ENCODE data around the gene SMAD3.

SMAD3 gene

GRCh38 chr15:67127965-67128364 is 62.6 kb downstream of the SMAD3 start:
- Histone ChIP-seq H3K9ac (ENCODE audit: low read depth in 1 of 2, low read length in 2 of 2) (no peak overlapping the region), H3K9me3 (ENCODE audit: control insufficient read depth in 1 of 2, low read length in 2 of 2) (no peaks in the 10 kb centered on the region), H3K27me3 (ENCODE audit: control insufficient read depth in 1 of 2, insufficient read depth in 2 of 2, low read length in 2 of 2) (no peaks in the 10 kb centered on the region), H3K4me3 (ENCODE audit: low read depth in 1 of 2, low read length in 2 of 2) (no peak overlapping the region), H3K4me1 (ENCODE audit: control insufficient read depth in 1 of 2, insufficient read depth in 2 of 2, low read length in 2 of 2) (peaks cover 42 to 43% of the 10 kb centered on the region in 2 donors), H3K36me3 (ENCODE audit: control insufficient read depth in 1 of 2, insufficient read depth in 2 of 2, low read length in 2 of 2) (no peaks in the 10 kb centered on the region), H3K27ac (ENCODE audit: low read depth, low read length) (no peak overlapping the region)

- no peak overlapping the region for H3K27ac ChIP-seq (ENCODE audit: low read depth, low read length)
- H3K27me3 ChIP-seq (ENCODE audit: control insufficient read depth in 1 of 2, insufficient read depth in 2 of 2, low read length in 2 of 2) = no peaks in the 10 kb centered on the region
- H3K9me3 ChIP-seq (ENCODE audit: control insufficient read depth in 1 of 2, low read length in 2 of 2) = no peaks in the 10 kb centered on the region
- peaks cover 64 to 65% of the 10 kb centered on the region in 2 donors for H3K4me1 ChIP-seq (ENCODE audit: control insufficient read depth in 1 of 2, insufficient read depth in 2 of 2, low read length in 2 of 2)
- H3K9ac ChIP-seq (ENCODE audit: low read depth in 1 of 2, low read length in 2 of 2) = no peak overlapping the region
- H3K4me3 ChIP-seq (ENCODE audit: low read depth in 1 of 2, low read length in 2 of 2) = no peak overlapping the region
- H3K36me3 ChIP-seq (ENCODE audit: control insufficient read depth in 1 of 2, insufficient read depth in 2 of 2, low read length in 2 of 2) = no peaks in the 10 kb centered on the region
These were observed 64.8 kb downstream of the SMAD3 start for GRCh38 chr15:67130166-67130565.

GRCh38 chr15:67130673-67131601 is 65.5 kb downstream of the SMAD3 start:
- Histone ChIP-seq H3K9ac (ENCODE audit: low read depth in 1 of 2, low read length in 2 of 2) (no peak overlapping the region), H3K27me3 (ENCODE audit: control insufficient read depth in 1 of 2, insufficient read depth in 2 of 2, low read length in 2 of 2) (no peaks in the 10 kb centered on the region), H3K9me3 (ENCODE audit: control insufficient read depth in 1 of 2, low read length in 2 of 2) (no peaks in the 10 kb centered on the region), H3K36me3 (ENCODE audit: control insufficient read depth in 1 of 2, insufficient read depth in 2 of 2, low read length in 2 of 2) (no peaks in the 10 kb centered on the region), H3K27ac (ENCODE audit: low read depth, low read length) (no peak overlapping the region), H3K4me1 (ENCODE audit: control insufficient read depth in 1 of 2, insufficient read depth in 2 of 2, low read length in 2 of 2) (peaks cover 67 to 69% of the 10 kb centered on the region in 2 donors), H3K4me3 (ENCODE audit: low read depth in 1 of 2, low read length in 2 of 2) (no peak overlapping the region)

GRCh38 chr15:67132276-67132675 is 66.9 kb downstream of the SMAD3 start:
- H3K4me3 ChIP-seq (ENCODE audit: low read depth in 1 of 2, low read length in 2 of 2) = no peak overlapping the region
- H3K9ac ChIP-seq (ENCODE audit: low read depth in 1 of 2, low read length in 2 of 2) = no peak overlapping the region
- H3K9me3 ChIP-seq (ENCODE audit: control insufficient read depth in 1 of 2, low read length in 2 of 2) = no peaks in the 10 kb centered on the region
- peaks cover 61 to 63% of the 10 kb centered on the region in 2 donors for H3K4me1 ChIP-seq (ENCODE audit: control insufficient read depth in 1 of 2, insufficient read depth in 2 of 2, low read length in 2 of 2)
- no peaks in the 10 kb centered on the region for H3K27me3 ChIP-seq (ENCODE audit: control insufficient read depth in 1 of 2, insufficient read depth in 2 of 2, low read length in 2 of 2)
- no peak overlapping the region for H3K27ac ChIP-seq (ENCODE audit: low read depth, low read length)
- H3K36me3 ChIP-seq (ENCODE audit: control insufficient read depth in 1 of 2, insufficient read depth in 2 of 2, low read length in 2 of 2) = no peaks in the 10 kb centered on the region

GRCh38 chr15:67133026-67133425 is 67.6 kb downstream of the SMAD3 start:
- H3K27me3 ChIP-seq (ENCODE audit: control insufficient read depth in 1 of 2, insufficient read depth in 2 of 2, low read length in 2 of 2) = no peaks in the 10 kb centered on the region
- no peaks in the 10 kb centered on the region for H3K36me3 ChIP-seq (ENCODE audit: control insufficient read depth in 1 of 2, insufficient read depth in 2 of 2, low read length in 2 of 2)
- H3K9ac ChIP-seq (ENCODE audit: low read depth in 1 of 2, low read length in 2 of 2) = no peak overlapping the region
- no peak overlapping the region for H3K27ac ChIP-seq (ENCODE audit: low read depth, low read length)
- no peaks in the 10 kb centered on the region for H3K9me3 ChIP-seq (ENCODE audit: control insufficient read depth in 1 of 2, low read length in 2 of 2)
- H3K4me1 ChIP-seq (ENCODE audit: control insufficient read depth in 1 of 2, insufficient read depth in 2 of 2, low read length in 2 of 2) = peaks cover 56 to 64% of the 10 kb centered on the region in 2 donors
- no peak overlapping the region for H3K4me3 ChIP-seq (ENCODE audit: low read depth in 1 of 2, low read length in 2 of 2)

- H3K27ac ChIP-seq (ENCODE audit: low read depth, low read length) = peak overlapping the region; percentile 53
- no peaks in the 10 kb centered on the region for H3K27me3 ChIP-seq (ENCODE audit: control insufficient read depth in 1 of 2, insufficient read depth in 2 of 2, low read length in 2 of 2)
- no peaks in the 10 kb centered on the region for H3K9me3 ChIP-seq (ENCODE audit: control insufficient read depth in 1 of 2, low read length in 2 of 2)
- no peak overlapping the region for H3K4me3 ChIP-seq (ENCODE audit: low read depth in 1 of 2, low read length in 2 of 2)
- H3K4me1 ChIP-seq (ENCODE audit: control insufficient read depth in 1 of 2, insufficient read depth in 2 of 2, low read length in 2 of 2) = peaks cover 56 to 64% of the 10 kb centered on the region in 2 donors
- no peaks in the 10 kb centered on the region for H3K36me3 ChIP-seq (ENCODE audit: control insufficient read depth in 1 of 2, insufficient read depth in 2 of 2, low read length in 2 of 2)
- H3K9ac ChIP-seq (ENCODE audit: low read depth in 1 of 2, low read length in 2 of 2) = peak overlapping the region in 1 of 2 donors; percentile 41
These were observed 68.3 kb downstream of the SMAD3 start for GRCh38 chr15:67133738-67134066.

- peak overlapping the region in 1 of 2 donors; percentile 40 for H3K4me3 ChIP-seq (ENCODE audit: low read depth in 1 of 2, low read length in 2 of 2)
- H3K27me3 ChIP-seq (ENCODE audit: control insufficient read depth in 1 of 2, insufficient read depth in 2 of 2, low read length in 2 of 2) = no peaks in the 10 kb centered on the region
- peak overlapping the region; percentile 53 for H3K27ac ChIP-seq (ENCODE audit: low read depth, low read length)
- H3K9ac ChIP-seq (ENCODE audit: low read depth in 1 of 2, low read length in 2 of 2) = peak overlapping the region; percentile 44 to 55
- no peaks in the 10 kb centered on the region for H3K9me3 ChIP-seq (ENCODE audit: control insufficient read depth in 1 of 2, low read length in 2 of 2)
- H3K4me1 ChIP-seq (ENCODE audit: control insufficient read depth in 1 of 2, insufficient read depth in 2 of 2, low read length in 2 of 2) = peaks cover 56 to 64% of the 10 kb centered on the region in 2 donors
- no peaks in the 10 kb centered on the region for H3K36me3 ChIP-seq (ENCODE audit: control insufficient read depth in 1 of 2, insufficient read depth in 2 of 2, low read length in 2 of 2)
These were observed 68.9 kb downstream of the SMAD3 start for GRCh38 chr15:67134067-67134838.

- H3K9me3 ChIP-seq (ENCODE audit: control insufficient read depth in 1 of 2, low read length in 2 of 2) = no peaks in the 10 kb centered on the region
- peak overlapping the region; percentile 53 for H3K27ac ChIP-seq (ENCODE audit: low read depth, low read length)
- peaks cover 59 to 64% of the 10 kb centered on the region in 2 donors for H3K4me1 ChIP-seq (ENCODE audit: control insufficient read depth in 1 of 2, insufficient read depth in 2 of 2, low read length in 2 of 2)
- H3K4me3 ChIP-seq (ENCODE audit: low read depth in 1 of 2, low read length in 2 of 2) = peak overlapping the region in 1 of 2 donors; percentile 40
- H3K9ac ChIP-seq (ENCODE audit: low read depth in 1 of 2, low read length in 2 of 2) = peak overlapping the region; percentile 44 to 55
- H3K36me3 ChIP-seq (ENCODE audit: control insufficient read depth in 1 of 2, insufficient read depth in 2 of 2, low read length in 2 of 2) = no peaks in the 10 kb centered on the region
- no peaks in the 10 kb centered on the region for H3K27me3 ChIP-seq (ENCODE audit: control insufficient read depth in 1 of 2, insufficient read depth in 2 of 2, low read length in 2 of 2)
These were observed 69.6 kb downstream of the SMAD3 start for GRCh38 chr15:67134871-67135492.

- H3K36me3 ChIP-seq (ENCODE audit: control insufficient read depth in 1 of 2, insufficient read depth in 2 of 2, low read length in 2 of 2) = no peaks in the 10 kb centered on the region
- no peaks in the 10 kb centered on the region for H3K27me3 ChIP-seq (ENCODE audit: control insufficient read depth in 1 of 2, insufficient read depth in 2 of 2, low read length in 2 of 2)
- H3K4me3 ChIP-seq (ENCODE audit: low read depth in 1 of 2, low read length in 2 of 2) = no peak overlapping the region
- no peak overlapping the region for H3K27ac ChIP-seq (ENCODE audit: low read depth, low read length)
- H3K9ac ChIP-seq (ENCODE audit: low read depth in 1 of 2, low read length in 2 of 2) = peak overlapping the region in 1 of 2 donors; percentile 55
- no peaks in the 10 kb centered on the region for H3K9me3 ChIP-seq (ENCODE audit: control insufficient read depth in 1 of 2, low read length in 2 of 2)
- H3K4me1 ChIP-seq (ENCODE audit: control insufficient read depth in 1 of 2, insufficient read depth in 2 of 2, low read length in 2 of 2) = peaks cover 59 to 69% of the 10 kb centered on the region in 2 donors
These were observed 70.1 kb downstream of the SMAD3 start for GRCh38 chr15:67135494-67135893.

- no peak overlapping the region for H3K27ac ChIP-seq (ENCODE audit: low read depth, low read length)
- H3K4me3 ChIP-seq (ENCODE audit: low read depth in 1 of 2, low read length in 2 of 2) = no peak overlapping the region
- no peaks in the 10 kb centered on the region for H3K27me3 ChIP-seq (ENCODE audit: control insufficient read depth in 1 of 2, insufficient read depth in 2 of 2, low read length in 2 of 2)
- H3K9ac ChIP-seq (ENCODE audit: low read depth in 1 of 2, low read length in 2 of 2) = no peak overlapping the region
- no peaks in the 10 kb centered on the region for H3K9me3 ChIP-seq (ENCODE audit: control insufficient read depth in 1 of 2, low read length in 2 of 2)
- H3K36me3 ChIP-seq (ENCODE audit: control insufficient read depth in 1 of 2, insufficient read depth in 2 of 2, low read length in 2 of 2) = no peaks in the 10 kb centered on the region
- peaks cover 51 to 69% of the 10 kb centered on the region in 2 donors for H3K4me1 ChIP-seq (ENCODE audit: control insufficient read depth in 1 of 2, insufficient read depth in 2 of 2, low read length in 2 of 2)
These were observed 71.4 kb downstream of the SMAD3 start for GRCh38 chr15:67136802-67137201.

Measured in duodenal mucosa (tissue), 2 donors.